SU-DHL-6 (cell line): ENCODE measurements around the gene FBLN2.

Experiments used
- EZH2phosphoT487 ChIP-seq: fragments of 200-600 bp; sonication (generic), shearing (Covaris generic); conservative IDR thresholded peaks from 2 replicates; pipeline ENCODE4 v1.6.1; 2018; ENCODE audit warnings: mild to moderate bottlenecking, antibody characterized with exemption, low read length, moderate library complexity, mixed read lengths
- TF ChIP-seq, protein P1 (sequence below): fragments of 200-600 bp; sonication (generic); IDR thresholded peaks from one replicate; pipeline ENCODE4 v1.5.1; 2017; ENCODE audit warnings: antibody characterized with exemption, mild to moderate bottlenecking, low read length, moderate library complexity; ENCODE audit not compliant: insufficient read depth, poor library complexity, severe bottlenecking

DNA sequence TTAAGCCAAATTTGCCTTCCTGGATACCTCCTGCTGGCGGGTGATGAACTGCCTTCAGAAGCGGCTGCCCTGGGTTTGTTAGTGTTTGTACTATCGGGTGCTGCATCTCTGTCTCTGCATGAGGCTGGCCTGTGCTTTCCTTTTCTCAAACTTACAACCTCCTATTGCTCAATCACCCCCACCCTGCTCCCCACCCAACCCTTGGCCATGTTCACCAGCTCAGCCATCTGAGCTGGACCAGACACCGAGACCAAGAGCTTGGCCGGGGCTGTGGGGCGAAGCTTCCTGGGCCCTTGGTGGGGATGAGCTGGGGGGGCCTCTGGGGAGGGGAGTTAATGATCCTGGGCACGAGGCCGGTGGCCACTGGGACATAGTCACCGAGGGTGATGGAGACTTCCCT lies 16.8 kb upstream of the FBLN2 start:
- TF ChIP-seq, protein P1, sequence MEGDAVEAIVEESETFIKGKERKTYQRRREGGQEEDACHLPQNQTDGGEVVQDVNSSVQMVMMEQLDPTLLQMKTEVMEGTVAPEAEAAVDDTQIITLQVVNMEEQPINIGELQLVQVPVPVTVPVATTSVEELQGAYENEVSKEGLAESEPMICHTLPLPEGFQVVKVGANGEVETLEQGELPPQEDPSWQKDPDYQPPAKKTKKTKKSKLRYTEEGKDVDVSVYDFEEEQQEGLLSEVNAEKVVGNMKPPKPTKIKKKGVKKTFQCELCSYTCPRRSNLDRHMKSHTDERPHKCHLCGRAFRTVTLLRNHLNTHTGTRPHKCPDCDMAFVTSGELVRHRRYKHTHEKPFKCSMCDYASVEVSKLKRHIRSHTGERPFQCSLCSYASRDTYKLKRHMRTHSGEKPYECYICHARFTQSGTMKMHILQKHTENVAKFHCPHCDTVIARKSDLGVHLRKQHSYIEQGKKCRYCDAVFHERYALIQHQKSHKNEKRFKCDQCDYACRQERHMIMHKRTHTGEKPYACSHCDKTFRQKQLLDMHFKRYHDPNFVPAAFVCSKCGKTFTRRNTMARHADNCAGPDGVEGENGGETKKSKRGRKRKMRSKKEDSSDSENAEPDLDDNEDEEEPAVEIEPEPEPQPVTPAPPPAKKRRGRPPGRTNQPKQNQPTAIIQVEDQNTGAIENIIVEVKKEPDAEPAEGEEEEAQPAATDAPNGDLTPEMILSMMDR, result no peak
- TF ChIP-seq EZH2phosphoT487, result no peak
